Cerebellar nuclear complex (tissue), 1 donor: Measurements from ENCODE around the gene G6PD.
A peak's percentile ranks its signal among the peaks of the same experiment; 100 is the strongest.
"Not testable (repeated sequence)": the region's sequence is repeated elsewhere in the genome, so short reads cannot be mapped to it uniquely, and the experiment has no call there.

Source experiments
- DNase-seq, 2 experiments: peaks; one replicate each; lab custom pipeline; 2025; lab: John Stamatoyannopoulos, UW

Gene G6PD

DNA sequence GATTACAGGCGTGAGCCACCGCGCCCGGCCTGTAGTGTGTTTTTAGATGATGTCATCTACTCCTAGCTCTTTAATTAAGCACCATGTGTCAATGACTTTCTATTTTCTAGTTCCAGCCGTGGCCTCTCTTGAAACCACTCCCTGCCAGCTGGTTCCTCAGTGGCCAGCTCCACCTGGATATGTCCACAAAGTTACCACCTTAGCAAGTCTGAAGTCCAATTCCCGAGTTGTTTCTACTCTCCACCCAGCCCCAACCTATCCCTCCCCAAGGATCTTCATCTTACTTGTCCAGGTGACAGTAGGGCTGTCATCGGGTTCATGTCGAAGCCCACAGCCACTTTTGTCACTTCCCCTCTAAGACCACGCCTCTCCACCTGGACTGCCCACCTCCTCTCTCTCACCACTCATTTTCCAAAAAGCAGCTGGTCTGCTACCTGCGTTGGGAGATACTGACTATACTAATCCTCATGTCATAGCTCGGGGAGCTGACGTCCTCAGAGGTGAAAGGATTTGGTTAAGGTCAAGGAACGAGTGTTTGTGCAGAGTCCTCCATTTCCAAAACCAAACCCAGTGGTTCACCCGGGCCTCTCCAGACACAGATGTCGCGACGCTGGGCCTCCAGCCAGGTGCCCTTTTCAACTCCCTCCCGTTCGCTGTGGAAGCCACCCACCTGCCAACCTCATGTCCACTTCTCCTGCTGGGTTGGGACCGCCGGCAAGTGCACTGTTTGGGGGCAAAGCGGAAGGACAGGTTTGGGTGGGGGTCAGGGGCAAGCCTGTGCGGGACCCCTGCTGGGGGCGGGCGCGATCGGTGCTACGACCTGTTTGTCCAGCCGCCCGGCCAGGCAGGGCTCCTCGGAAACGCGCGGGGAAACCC lies 31.3 kb downstream of the G6PD start:
- DNase-seq: no peak

GRCh38 chrX:154513716-154514115 lies 32.9 kb downstream of the G6PD start:
- no peak for DNase-seq

- DNase-seq: no peak
Measured at GRCh38 chrX:154512879-154513553, 33.6 kb downstream of the G6PD start.

- DNase-seq: no peak
Measured at GRCh38 chrX:154511761-154512160, 34.9 kb downstream of the G6PD start.

DNA sequence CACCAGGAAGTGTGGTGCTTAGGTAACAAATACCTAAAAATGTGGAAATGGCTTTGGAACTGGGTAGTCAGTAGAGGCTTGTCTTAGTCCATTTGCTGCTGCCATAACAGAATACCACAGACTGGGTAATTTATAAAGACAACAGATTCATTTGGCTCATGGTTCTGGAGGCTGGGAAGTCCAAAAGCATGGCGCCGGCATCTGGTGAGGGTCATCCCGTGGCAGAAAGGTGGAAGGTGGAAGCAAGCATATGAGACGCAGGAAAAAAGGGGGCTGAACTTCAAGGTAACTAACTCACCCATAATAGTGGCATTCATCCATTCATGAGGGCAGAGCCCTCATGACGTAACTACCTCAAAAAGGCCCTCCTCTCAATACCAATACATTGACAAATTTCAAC lies 37.2 kb downstream of the G6PD start:
- no peak for DNase-seq

DNA sequence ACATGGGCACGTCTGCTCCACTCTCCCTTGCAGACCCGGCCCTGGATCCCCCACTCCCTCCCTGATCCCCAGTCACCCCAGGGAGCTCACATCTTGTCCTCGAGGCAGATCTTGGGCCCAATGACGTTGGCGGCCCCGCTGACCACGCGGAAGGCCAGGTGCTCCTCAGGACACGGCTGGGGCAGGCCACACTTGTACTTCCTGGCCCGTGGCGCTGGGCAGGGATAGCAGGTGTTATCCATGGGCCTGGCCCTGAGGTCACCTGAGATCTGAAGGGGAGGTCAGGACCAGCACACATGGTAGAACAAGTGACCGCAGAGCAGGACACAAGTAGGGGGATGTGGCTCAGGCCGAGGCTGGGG lies 38.3 kb downstream of the G6PD start:
- DNase-seq: no peak

DNA sequence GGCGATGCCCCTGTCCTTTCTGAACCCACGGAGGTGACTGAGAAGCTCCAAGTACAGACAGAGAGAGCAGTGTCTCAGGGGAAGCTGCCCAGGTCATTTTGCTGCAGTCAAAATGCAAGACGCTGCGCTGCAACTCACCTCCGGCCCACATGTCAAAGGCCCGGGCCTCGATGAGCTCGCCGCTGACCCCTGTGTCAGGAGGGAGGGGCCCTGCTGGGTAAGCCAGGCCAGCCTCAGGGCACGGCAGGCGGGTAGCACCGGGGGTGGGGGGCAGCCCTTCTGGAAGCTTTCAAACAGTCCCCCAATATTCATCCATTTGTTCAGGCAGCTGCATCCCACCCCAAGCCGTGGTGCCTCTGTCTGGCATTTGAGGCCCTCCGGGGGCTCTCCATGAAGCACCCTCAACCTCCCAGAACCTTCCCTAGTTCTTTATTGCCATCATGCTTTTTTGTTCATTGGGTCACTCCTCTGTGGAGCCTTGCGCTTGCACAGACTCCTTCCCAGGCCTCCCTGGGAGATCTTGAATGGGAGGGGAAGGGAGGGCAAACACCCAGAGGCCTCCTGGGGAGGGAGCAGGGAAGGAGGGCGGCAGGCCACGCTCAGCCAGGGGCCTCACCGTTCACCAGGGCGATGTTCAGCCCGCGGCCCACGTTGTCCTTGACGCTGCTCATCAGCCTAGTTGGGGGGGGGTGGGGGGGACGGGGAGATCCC lies 38.8 kb downstream of the G6PD start:
- DNase-seq: no peak

- no peak for DNase-seq
Measured at GRCh38 chrX:154506483-154507332, 39.9 kb downstream of the G6PD start.

DNA sequence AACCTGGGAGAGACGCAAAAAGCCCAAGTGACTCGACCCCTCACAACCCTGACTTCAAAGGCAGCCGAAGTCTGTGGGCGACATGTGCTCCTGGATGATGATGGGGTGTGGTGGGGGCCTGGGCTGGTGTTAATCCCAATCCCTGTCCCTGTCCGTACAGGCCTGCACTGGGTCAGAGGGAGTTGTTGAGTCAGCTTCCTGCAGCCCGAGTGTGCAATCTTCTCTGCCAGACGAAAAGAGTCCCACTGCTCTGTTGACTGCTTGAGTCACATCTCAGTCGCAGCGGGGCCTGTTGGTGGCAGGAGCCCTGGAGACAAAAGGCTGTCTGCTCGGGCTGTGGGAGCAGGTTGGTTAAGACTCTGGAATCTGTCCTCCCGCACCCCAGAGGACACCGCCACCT lies 40.9 kb downstream of the G6PD start:
- no peak for DNase-seq

GRCh38 chrX:154502989-154503388 lies 43.7 kb downstream of the G6PD start:
- no peak for DNase-seq

- no peak for DNase-seq
Measured at GRCh38 chrX:154502098-154502497, 44.5 kb downstream of the G6PD start.

GRCh38 chrX:154501423-154501822 lies 45.2 kb downstream of the G6PD start:
- not testable (repeated sequence) for DNase-seq

GRCh38 chrX:154496591-154497137 lies 50.0 kb downstream of the G6PD start:
- not testable (repeated sequence) for DNase-seq

DNA sequence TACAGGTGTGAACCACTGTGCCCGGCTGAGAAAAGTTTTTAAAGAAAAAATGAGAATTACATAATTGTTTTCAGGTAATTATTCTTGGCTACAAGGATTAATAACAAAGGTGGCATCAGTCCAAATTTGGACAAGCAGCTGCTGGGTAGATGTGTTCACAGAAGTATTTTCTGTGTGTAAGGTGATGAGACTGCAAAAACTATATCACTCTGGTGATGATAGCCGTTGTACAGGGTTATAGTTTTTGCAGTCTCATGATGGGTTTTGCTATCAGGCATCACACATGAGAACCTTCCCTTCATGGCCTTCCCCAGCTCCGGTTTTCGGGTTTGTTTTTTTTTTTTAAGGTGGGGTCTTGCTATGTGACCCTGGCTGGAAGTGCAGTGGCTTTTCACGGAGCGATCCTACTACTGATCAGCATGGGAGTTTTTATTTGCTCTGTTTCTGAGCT lies 51.1 kb downstream of the G6PD start:
- no peak for DNase-seq

DNA sequence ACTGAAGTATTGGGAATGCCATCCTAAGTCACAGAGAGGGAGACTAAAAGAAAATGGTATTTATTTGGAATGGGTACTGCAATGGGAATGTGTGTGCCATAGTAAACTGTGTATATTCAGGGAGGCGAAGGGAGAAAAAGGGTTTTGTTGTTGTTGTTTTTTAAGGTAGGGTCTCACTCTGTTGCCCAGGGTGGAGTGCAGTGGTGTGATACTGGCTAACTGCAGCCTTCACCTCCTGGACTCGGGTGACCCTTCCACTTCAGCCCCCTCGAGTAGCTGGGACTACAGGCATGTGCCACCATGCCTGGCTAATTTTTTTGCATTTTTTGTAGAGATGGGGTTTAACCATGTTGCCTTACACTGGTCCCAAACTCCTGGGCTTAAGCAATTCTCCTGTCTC lies 51.9 kb downstream of the G6PD start:
- no peak for DNase-seq

DNA sequence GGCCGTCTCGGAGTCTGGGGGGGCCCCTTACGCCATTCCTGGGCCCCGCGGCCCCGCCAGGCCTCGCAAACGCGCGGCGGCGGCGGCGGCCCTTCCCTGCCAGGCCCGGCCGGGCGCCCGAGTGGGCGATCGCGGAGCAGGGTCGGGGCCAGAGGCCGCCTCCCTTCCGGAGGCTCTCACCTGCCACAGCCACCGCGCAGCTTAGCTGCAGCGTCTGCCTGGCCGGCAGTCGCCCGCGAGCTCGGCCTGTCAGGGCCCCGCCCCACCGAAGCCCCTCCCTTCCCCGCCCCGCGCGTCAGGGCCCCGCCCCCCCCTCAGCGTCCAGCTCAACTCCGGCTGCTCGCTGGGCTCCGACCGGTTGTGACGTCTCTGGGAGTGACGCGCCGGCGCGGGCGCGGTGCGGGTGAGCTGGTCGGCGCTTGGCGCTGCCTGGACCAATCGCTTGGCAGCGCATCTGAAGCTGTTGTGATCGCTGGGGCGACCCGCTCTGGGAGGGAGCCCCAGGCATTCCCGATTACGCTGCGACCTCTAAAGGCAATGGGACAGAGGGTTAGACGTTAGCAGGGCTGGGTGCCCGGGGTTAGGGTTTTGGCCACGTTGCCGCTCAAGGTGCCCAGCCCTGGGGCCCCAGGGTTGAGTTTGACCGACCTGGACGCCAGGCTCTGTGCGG lies 56.1 kb downstream of the G6PD start, which contains the start of gene SLC10A3:
Gene SLC10A3 (minus strand): TSS at position 216 of the 670 bp plus-strand sequence. CDS start 1,689 bp downstream, outside the sequence.
- peak; percentile 43 to 63 for DNase-seq

DNA sequence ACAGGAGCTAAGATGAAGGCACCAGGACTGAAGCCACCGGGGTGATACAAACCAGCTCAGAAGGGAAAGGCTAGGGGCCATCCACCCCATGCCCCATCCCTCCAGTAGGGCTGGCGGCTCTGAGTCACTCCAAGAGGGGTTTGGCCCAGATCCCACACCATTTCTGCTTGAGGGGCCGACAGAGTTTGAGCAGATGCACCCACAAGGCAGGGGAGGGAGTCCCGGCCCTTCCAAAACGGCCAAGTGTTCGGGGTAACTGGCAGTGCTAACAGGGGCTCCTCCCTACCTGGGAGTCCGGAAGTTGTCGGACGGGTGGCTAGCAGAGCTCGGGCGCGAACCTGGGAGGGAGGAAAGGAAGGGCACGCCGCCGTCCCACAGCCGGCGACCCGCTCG lies 56.6 kb downstream of the G6PD start:
- no peak for DNase-seq

GRCh38 chrX:154489182-154489581 lies 57.5 kb downstream of the G6PD start:
- no peak for DNase-seq

- no peak for DNase-seq
Measured at GRCh38 chrX:154488336-154489075, 58.1 kb downstream of the G6PD start.
